HEK293 (cell line): ENCODE data around the gene FAM20B.

ENCODE experiments used
- KLF1 ChIP-seq: fragments of 450-650 bp; formaldehyde crosslinking; IDR thresholded peaks from 2 replicates; pipeline ENCODE4 v1.5.1; 2016; ENCODE audit warnings: missing biosample characterization, missing genetic modification characterization
- KLF17 ChIP-seq: fragments of 450-650 bp; formaldehyde crosslinking; IDR thresholded peaks from 2 replicates; pipeline ENCODE4 v1.5.1; 2016; ENCODE audit warnings: missing biosample characterization, missing genetic modification characterization
- PBX3 ChIP-seq: sonication (generic); formaldehyde crosslinking; IDR thresholded peaks from 2 replicates; pipeline ENCODE4 v1.8.1; 2022; ENCODE audit warnings: mild to moderate bottlenecking, moderate library complexity, missing genetic modification reagents
- RBAK ChIP-seq: fragments of 450-650 bp; formaldehyde crosslinking; IDR thresholded peaks from 2 replicates; pipeline ENCODE4 v1.5.1; 2016; ENCODE audit warnings: missing biosample characterization, missing genetic modification characterization
- SCRT1 ChIP-seq: fragments of 450-650 bp; formaldehyde crosslinking; IDR thresholded peaks from 2 replicates; pipeline ENCODE4 v1.5.1; 2016; ENCODE audit warnings: missing biosample characterization, missing genetic modification characterization, borderline replicate concordance
- ZBTB10 ChIP-seq: fragments of 450-650 bp; formaldehyde crosslinking; IDR thresholded peaks from 2 replicates; pipeline ENCODE4 v1.5.1; 2016; ENCODE audit warnings: missing biosample characterization, missing genetic modification characterization
- ZBTB17 ChIP-seq: fragments of 450-650 bp; formaldehyde crosslinking; IDR thresholded peaks from 2 replicates; pipeline ENCODE4 v1.5.1; 2016; ENCODE audit warnings: missing biosample characterization, missing genetic modification characterization
- ZBTB20 ChIP-seq: fragments of 450-650 bp; formaldehyde crosslinking; IDR thresholded peaks from 2 replicates; pipeline ENCODE4 v1.5.1; 2016; ENCODE audit warnings: missing biosample characterization, missing genetic modification characterization
- ZBTB21 ChIP-seq: fragments of 450-650 bp; formaldehyde crosslinking; IDR thresholded peaks from 2 replicates; pipeline ENCODE4 v1.5.1; 2017; ENCODE audit warnings: missing biosample characterization, missing genetic modification characterization
- ZEB2 ChIP-seq: fragments of 450-650 bp; formaldehyde crosslinking; IDR thresholded peaks from 2 replicates; pipeline ENCODE4 v1.5.1; 2016; ENCODE audit warnings: missing biosample characterization, missing genetic modification characterization
- ZIC2 ChIP-seq: fragments of 450-650 bp; formaldehyde crosslinking; IDR thresholded peaks from 2 replicates; pipeline ENCODE4 v1.5.1; 2016; ENCODE audit warnings: missing biosample characterization, missing genetic modification characterization
- ZNF140 ChIP-seq: fragments of 450-650 bp; formaldehyde crosslinking; IDR thresholded peaks from 2 replicates; pipeline ENCODE4 v1.5.1; 2016; ENCODE audit warnings: missing biosample characterization, missing genetic modification characterization
- ZNF366 ChIP-seq: fragments of 450-650 bp; formaldehyde crosslinking; conservative IDR thresholded peaks from 2 replicates; pipeline ENCODE4 v1.5.1; 2016; ENCODE audit warnings: missing biosample characterization, missing genetic modification characterization
- ZNF48 ChIP-seq: fragments of 450-650 bp; formaldehyde crosslinking; IDR thresholded peaks from 2 replicates; pipeline ENCODE4 v1.5.1; 2016; ENCODE audit warnings: missing biosample characterization, missing genetic modification characterization
- ZNF549 ChIP-seq: fragments of 450-650 bp; IDR thresholded peaks from 2 replicates; pipeline ENCODE4 v1.5.1; 2018; ENCODE audit warnings: missing biosample characterization, missing genetic modification characterization, mild to moderate bottlenecking, inconsistent platforms, moderate library complexity
- ZNF610 ChIP-seq: fragments of 450-650 bp; formaldehyde crosslinking; IDR thresholded peaks from 2 replicates; pipeline ENCODE4 v1.5.1; 2016; ENCODE audit warnings: missing biosample characterization, missing genetic modification characterization, borderline replicate concordance
- ZNF629 ChIP-seq: fragments of 450-650 bp; formaldehyde crosslinking; IDR thresholded peaks from 2 replicates; pipeline ENCODE4 v1.5.1; 2017; ENCODE audit warnings: missing biosample characterization, missing genetic modification characterization
- ZSCAN16 ChIP-seq: fragments of 450-650 bp; formaldehyde crosslinking; IDR thresholded peaks from 2 replicates; pipeline ENCODE4 v1.5.1; 2016; ENCODE audit warnings: missing biosample characterization, missing genetic modification characterization
- ZSCAN23 ChIP-seq: fragments of 450-650 bp; formaldehyde crosslinking; IDR thresholded peaks from 2 replicates; pipeline ENCODE4 v1.5.1; 2016; ENCODE audit warnings: missing biosample characterization, missing genetic modification characterization
- ZSCAN5A ChIP-seq: fragments of 450-650 bp; formaldehyde crosslinking; IDR thresholded peaks from 2 replicates; pipeline ENCODE4 v1.5.1; 2016; ENCODE audit warnings: missing biosample characterization, missing genetic modification characterization
- TF ChIP-seq, protein P1 (sequence below): fragments of 450-650 bp; formaldehyde crosslinking; IDR thresholded peaks from 2 replicates; pipeline ENCODE4 v1.5.1; 2017; ENCODE audit warnings: missing biosample characterization, missing genetic modification characterization

The FAM20B gene

GRCh38 chr1:179025125-179025974 lies at the start of gene FAM20B (continued):
- TF ChIP-seq KLF1 (tag by site-specific recombination) (peak; percentile 63; the same call in 1 of the 2 replicates), ZBTB20 (tag by site-specific recombination) (peak; percentile 26), KLF17 (tag by site-specific recombination) (peak; percentile 69; the same call in 1 of the 2 replicates), ZNF48 (no peak), ZSCAN16 (no peak), ZNF610 (tag by site-specific recombination) (0 out of 2 replicates have a peak, but pooled peaks have one; percentile 14), ZSCAN5A (tag by site-specific recombination) (0 out of 2 replicates have a peak, but pooled peaks have one; percentile 26), ZEB2 (tag by site-specific recombination) (peak; percentile 97), ZNF549 (tag by site-specific recombination) (no peak), ZNF629 (0 out of 2 replicates have a peak, but pooled peaks have one; percentile 34), RBAK (tag by site-specific recombination) (no peak), ZNF366 (peak; percentile 72), ZNF140 (tag by site-specific recombination) (no peak), ZSCAN23 (0 out of 2 replicates have a peak, but pooled peaks have one; percentile 26), PBX3 (no peak), ZBTB17 (peak; percentile 80), ZBTB10 (peak; percentile 53; the same call in 1 of the 2 replicates), ZBTB21 (peak; percentile 39; the same call in 1 of the 2 replicates), ZIC2 (peak; percentile 60), SCRT1 (tag by site-specific recombination) (0 out of 2 replicates have a peak, but pooled peaks have one; percentile 20)
- TF ChIP-seq, protein P1, sequence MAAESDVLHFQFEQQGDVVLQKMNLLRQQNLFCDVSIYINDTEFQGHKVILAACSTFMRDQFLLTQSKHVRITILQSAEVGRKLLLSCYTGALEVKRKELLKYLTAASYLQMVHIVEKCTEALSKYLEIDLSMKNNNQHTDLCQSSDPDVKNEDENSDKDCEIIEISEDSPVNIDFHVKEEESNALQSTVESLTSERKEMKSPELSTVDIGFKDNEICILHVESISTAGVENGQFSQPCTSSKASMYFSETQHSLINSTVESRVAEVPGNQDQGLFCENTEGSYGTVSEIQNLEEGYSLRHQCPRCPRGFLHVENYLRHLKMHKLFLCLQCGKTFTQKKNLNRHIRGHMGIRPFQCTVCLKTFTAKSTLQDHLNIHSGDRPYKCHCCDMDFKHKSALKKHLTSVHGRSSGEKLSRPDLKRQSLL (tag by site-specific recombination), result 0 out of 2 replicates have a peak, but pooled peaks have one; percentile 26
